MCF 10A (cell line): ENCODE results near the gene CD44. TPM values are rescaled to one million over a fixed set of nuclear protein-coding genes. Genes with fewer than 3 reads are reported as not detected.
A peak's percentile ranks its signal among the peaks of the same experiment; 100 is the strongest.

ENCODE experiments used
- BruUV-seq: library from RNA; stranded (reverse); fragments of 400-500 nt; replicated peaks from 2 replicates; lab custom pipeline; 2021; lab: Mats Ljungman, UMichigan
- CTCF ChIA-PET: fragments of 300-600 bp; sonication (Branson Sonifier 250); formaldehyde crosslinking; extraction: SDS; loops from one replicate; lab custom pipeline; 2021; ENCODE audit warnings: antibody characterized with exemption, inconsistent platforms; lab: Yijun Ruan, JAX
- POLR2A ChIA-PET: fragments of 300-600, 350-650 bp; sonication (Branson Sonifier 250); formaldehyde crosslinking; extraction: SDS; loops from one replicate; lab custom pipeline; 2020; ENCODE audit warnings: antibody characterized with exemption, inconsistent platforms; lab: Yijun Ruan, JAX
- DNase-seq: peaks from one replicate; pipeline ENCODE4 v3.0.0-alpha.2; 2018; ENCODE audit not compliant: unreplicated experiment
- H3K27ac Mint-ChIP-seq: one replicate; pipeline ENCODE4 v1.8.0; 2022; ENCODE audit warnings: mild to moderate bottlenecking, low read depth, mixed read lengths; ENCODE audit not compliant: unreplicated experiment
- H3K27me3 Mint-ChIP-seq: one replicate; pipeline ENCODE4 v1.8.0; 2022; ENCODE audit warnings: mixed read lengths; ENCODE audit not compliant: insufficient read depth, unreplicated experiment
- H3K36me3 Mint-ChIP-seq: one replicate; pipeline ENCODE4 v1.8.0; 2022; ENCODE audit warnings: mild to moderate bottlenecking, moderate library complexity, mixed read lengths; ENCODE audit not compliant: insufficient read depth, unreplicated experiment
- H3K4me1 Mint-ChIP-seq: one replicate; pipeline ENCODE4 v1.8.0; 2022; ENCODE audit warnings: mixed read lengths; ENCODE audit not compliant: insufficient read depth, unreplicated experiment
- H3K4me3 Mint-ChIP-seq: one replicate; pipeline ENCODE4 v1.8.0; 2022; ENCODE audit warnings: mild to moderate bottlenecking, moderate library complexity, mixed read lengths; ENCODE audit not compliant: unreplicated experiment
- H3K9me3 Mint-ChIP-seq: one replicate; pipeline ENCODE4 v1.8.0; 2022; ENCODE audit warnings: mixed read lengths; ENCODE audit not compliant: unreplicated experiment
- intact Hi-C: fragments of 100-400 bp; cut with micrococcal nuclease; formaldehyde crosslinking; loops from 2 replicates; pipeline ENCODE4 v1.14.1; 2022
- total RNA-seq: library from RNA; stranded (reverse); gene quantifications from 2 replicates; pipeline ENCODE4 v1.2.3, GENCODE V29; 2022
- TF ChIP-seq, protein P1 (sequence below): fragments of 200-600 bp; IDR thresholded peaks from one replicate; pipeline ENCODE4 v1.8.0; 2022; ENCODE audit warnings: antibody characterized with exemption, mild to moderate bottlenecking; ENCODE audit not compliant: unreplicated experiment

The CD44 gene
- total RNA-seq, 1 experiment from 2014 or later: 446 TPM

GRCh38 chr11:35147235-35147634 lies 8.3 kb downstream of the CD44 start:
- peaks cover 31% of the 10 kb centered on the region for H3K36me3 Mint-ChIP-seq
- peaks cover 53% of the 10 kb centered on the region for H3K4me1 Mint-ChIP-seq
- DNase-seq: no peak
- BruUV-seq: no TSS peak
- intact Hi-C loops: no loop called here
- H3K27me3 Mint-ChIP-seq: no peaks in the 10 kb centered on the region
- ChIA-PET CTCF (interaction anchor here (1.5 to 2.2 kb wide), 2 partner anchors 11 to 16 kb away, joined by 7 to 8 read pairs; no protein-coding TSS in a partner anchor), POLR2A (interaction anchor here (1.6 to 8.4 kb wide), 3 partner anchors 14 to 128 kb away, joined by 4 to 233 read pairs (median 27); no protein-coding TSS in a partner anchor)
- H3K27ac Mint-ChIP-seq: peak overlapping the region; percentile 0
- no peak overlapping the region for H3K4me3 Mint-ChIP-seq
- no peaks in the 10 kb centered on the region for H3K9me3 Mint-ChIP-seq
- TF ChIP-seq, protein P1, sequence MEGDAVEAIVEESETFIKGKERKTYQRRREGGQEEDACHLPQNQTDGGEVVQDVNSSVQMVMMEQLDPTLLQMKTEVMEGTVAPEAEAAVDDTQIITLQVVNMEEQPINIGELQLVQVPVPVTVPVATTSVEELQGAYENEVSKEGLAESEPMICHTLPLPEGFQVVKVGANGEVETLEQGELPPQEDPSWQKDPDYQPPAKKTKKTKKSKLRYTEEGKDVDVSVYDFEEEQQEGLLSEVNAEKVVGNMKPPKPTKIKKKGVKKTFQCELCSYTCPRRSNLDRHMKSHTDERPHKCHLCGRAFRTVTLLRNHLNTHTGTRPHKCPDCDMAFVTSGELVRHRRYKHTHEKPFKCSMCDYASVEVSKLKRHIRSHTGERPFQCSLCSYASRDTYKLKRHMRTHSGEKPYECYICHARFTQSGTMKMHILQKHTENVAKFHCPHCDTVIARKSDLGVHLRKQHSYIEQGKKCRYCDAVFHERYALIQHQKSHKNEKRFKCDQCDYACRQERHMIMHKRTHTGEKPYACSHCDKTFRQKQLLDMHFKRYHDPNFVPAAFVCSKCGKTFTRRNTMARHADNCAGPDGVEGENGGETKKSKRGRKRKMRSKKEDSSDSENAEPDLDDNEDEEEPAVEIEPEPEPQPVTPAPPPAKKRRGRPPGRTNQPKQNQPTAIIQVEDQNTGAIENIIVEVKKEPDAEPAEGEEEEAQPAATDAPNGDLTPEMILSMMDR: no peak

- TF ChIP-seq, protein P1: no peak
Observed at GRCh38 chr11:35148163-35148837, 9.3 kb downstream of the CD44 start.

GRCh38 chr11:35150454-35150853 lies 11.5 kb downstream of the CD44 start:
- CTCF ChIA-PET: no interaction called here
- H3K27me3 Mint-ChIP-seq: no peaks in the 10 kb centered on the region

More at GRCh38 chr11:35148163-35148837, 9.3 kb downstream of the CD44 start:
- intact Hi-C loops: no loop called here
- DNase-seq: no peak
- no peak overlapping the region for H3K4me3 Mint-ChIP-seq
- H3K27ac Mint-ChIP-seq: peak overlapping the region; percentile 66
- CTCF ChIA-PET: interaction anchor here (0.7 kb wide), 1 partner anchor 26 kb away, joined by 3 read pairs; no protein-coding TSS in a partner anchor
- H3K27me3 Mint-ChIP-seq: no peaks in the 10 kb centered on the region
- no peaks in the 10 kb centered on the region for H3K9me3 Mint-ChIP-seq
- peaks cover 34% of the 10 kb centered on the region for H3K36me3 Mint-ChIP-seq
- BruUV-seq: no TSS peak
- H3K4me1 Mint-ChIP-seq: peaks cover 51% of the 10 kb centered on the region
- POLR2A ChIA-PET: interaction anchor here (0.7 to 8.4 kb wide), 2 partner anchors 13 to 63 kb away, joined by 3 to 233 read pairs; no protein-coding TSS in a partner anchor

DNA sequence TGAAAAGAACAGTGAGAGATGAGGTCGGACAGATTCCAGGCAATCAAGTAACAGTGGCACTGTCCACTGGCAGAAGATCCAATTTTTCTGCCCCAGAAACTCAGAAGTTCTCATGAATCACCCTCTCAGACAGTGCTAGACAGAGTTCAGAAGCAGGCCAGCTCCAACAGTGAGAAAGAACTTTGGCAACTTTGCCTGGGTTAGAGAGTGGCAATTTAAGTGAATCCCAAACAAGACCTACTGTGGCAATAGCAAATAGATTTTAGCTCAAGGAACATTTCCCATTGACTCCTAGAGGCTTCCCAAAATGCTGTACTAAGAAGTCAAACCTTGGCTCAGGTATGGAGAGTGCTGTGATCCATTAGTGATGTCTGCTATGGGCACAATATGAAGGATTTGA lies 12.3 kb downstream of the CD44 start:
- BruUV-seq: no TSS peak
- peaks cover 39% of the 10 kb centered on the region for H3K4me1 Mint-ChIP-seq
- no peaks in the 10 kb centered on the region for H3K9me3 Mint-ChIP-seq
- H3K36me3 Mint-ChIP-seq: peaks cover 40% of the 10 kb centered on the region
- ChIA-PET POLR2A (interaction anchor here (0.7 to 8.4 kb wide), 3 partner anchors 10 to 12 kb away, joined by 3 to 233 read pairs (median 3); partner anchors contain the start of gene CD44), CTCF (interaction anchor here (1.3 kb wide), 2 partner anchors 12 to 241 kb away, joined by 4 to 6 read pairs; no protein-coding TSS in a partner anchor)
- intact Hi-C loops: no loop called here
- H3K27me3 Mint-ChIP-seq: no peaks in the 10 kb centered on the region
- DNase-seq: no peak
- TF ChIP-seq, protein P1: no peak
- H3K27ac Mint-ChIP-seq: peak overlapping the region; percentile 49
- H3K4me3 Mint-ChIP-seq: no peak overlapping the region

More at GRCh38 chr11:35150454-35150853, 11.5 kb downstream of the CD44 start:
- TF ChIP-seq, protein P1: no peak
- no TSS peak for BruUV-seq
- intact Hi-C loops: no loop called here
- Mint-ChIP-seq H3K9me3 (no peaks in the 10 kb centered on the region), H3K27ac (peak overlapping the region; percentile 49), H3K36me3 (peaks cover 40% of the 10 kb centered on the region), H3K4me1 (peaks cover 47% of the 10 kb centered on the region), H3K4me3 (no peak overlapping the region)
- POLR2A ChIA-PET: interaction anchor here (0.7 to 8.4 kb wide), 3 partner anchors 10 to 11 kb away, joined by 3 to 233 read pairs (median 3); partner anchors contain the start of gene CD44
- no peak for DNase-seq
